SK-N-DZ (cell line): ENCODE data around the gene EHD1.

Experiments
- small RNA-seq, 2 experiments: library from RNA; depleted of rRNA; stranded (forward); fragments of <200 nt; gene quantifications; one replicate each; pipeline ENCODE3, GENCODE V24; 2014

EHD1 gene

Small RNA genes lying within 50 kb of the gene (small RNA-seq; reads per million reads assigned to genes)
- gene MIR6749, result 0 reads per million in 2 experiments
- gene MIR6750, result 0 reads per million in 2 experiments
